IMR-90 (cell line): ENCODE results near the gene ZNF716. TPM values are rescaled to one million over a fixed set of nuclear protein-coding genes. Genes with fewer than 3 reads are reported as not detected.

Experiments used
- ATAC-seq: fragments of 200-7000 bp; cut with Tn5 transposase; 2 replicates; pipeline ENCODE4 v1.9.1; 2020; ENCODE audit warnings: low read depth, mild to moderate bottlenecking, moderate library complexity
- BruUV-seq: library from RNA; stranded (reverse); fragments of 400-500 nt; replicated peaks from 2 replicates; lab custom pipeline; 2021; lab: Mats Ljungman, UMichigan
- CTCF ChIA-PET: fragments of 300-600 bp; formaldehyde crosslinking; extraction: SDS; loops from one replicate; lab custom pipeline; 2021; ENCODE audit warnings: antibody characterized with exemption; lab: Yijun Ruan, JAX
- POLR2A ChIA-PET: fragments of 300-600 bp; sonication (Branson Sonifier 250); formaldehyde crosslinking; loops from one replicate; lab custom pipeline; 2022; ENCODE audit warnings: antibody characterized with exemption; ENCODE audit not compliant: unreplicated experiment; lab: Charles Lee
- DNase-seq: peaks from one replicate; pipeline ENCODE4 v3.0.0; 2013
- H2AFZ ChIP-seq: replicated peaks from 2 replicates; pipeline ENCODE3; 2013; ENCODE audit warnings: low read length, mild to moderate bottlenecking; ENCODE audit not compliant: poor library complexity
- H2AK5ac ChIP-seq: 2 replicates; pipeline ENCODE4 v1.6.1; 2013; ENCODE audit warnings: low read depth, low read length, inconsistent platforms
- H2AK9ac ChIP-seq: replicated peaks from 2 replicates; pipeline ENCODE3; 2013; ENCODE audit warnings: mild to moderate bottlenecking, low read depth, low read length, moderate library complexity; ENCODE audit not compliant: poor library complexity
- H2BK120ac ChIP-seq: 2 replicates; pipeline ENCODE4 v1.6.1; 2013; ENCODE audit warnings: low read depth, low read length, inconsistent platforms
- H2BK15ac ChIP-seq: 3 replicates; pipeline ENCODE4 v1.6.1; 2013; ENCODE audit warnings: low read depth, low read length, inconsistent platforms
- H2BK20ac ChIP-seq: 2 replicates; pipeline ENCODE4 v1.6.1; 2013; ENCODE audit warnings: low read depth, mild to moderate bottlenecking, inconsistent platforms, low read length, moderate library complexity
- H2BK5ac ChIP-seq: 2 replicates; pipeline ENCODE4 v1.6.1; 2013; ENCODE audit warnings: mild to moderate bottlenecking, low read depth, low read length, inconsistent platforms; ENCODE audit not compliant: poor library complexity, severe bottlenecking
- H3K14ac ChIP-seq: replicated peaks from 2 replicates; pipeline ENCODE4 v1.6.1; 2013; ENCODE audit warnings: low read depth, low read length, inconsistent platforms
- H3K18ac ChIP-seq: 2 replicates; pipeline ENCODE4 v1.6.1; 2013; ENCODE audit warnings: low read depth, low read length, control low read depth
- H3K23ac ChIP-seq: 2 replicates; pipeline ENCODE4 v1.6.1; 2013; ENCODE audit warnings: low read depth, low read length, inconsistent platforms
- H3K27ac ChIP-seq: 2 replicates; pipeline ENCODE4 v1.5.1; 2013; ENCODE audit warnings: mild to moderate bottlenecking, control low read depth, low read length; ENCODE audit not compliant: insufficient read depth
- H3K27me3 ChIP-seq: 2 replicates; pipeline ENCODE4 v1.6.1; 2013; ENCODE audit warnings: low read length; ENCODE audit not compliant: control insufficient read depth, insufficient read depth
- H3K36me3 ChIP-seq: 2 replicates; pipeline ENCODE4 v1.6.1; 2013; ENCODE audit warnings: low read length, mixed read lengths; ENCODE audit not compliant: control insufficient read depth, insufficient read depth
- H3K4ac ChIP-seq: 2 replicates; pipeline ENCODE4 v1.6.1; 2013; ENCODE audit warnings: low read depth, low read length, inconsistent platforms
- H3K4me1 ChIP-seq: 2 replicates; pipeline ENCODE4 v1.6.1; 2013; ENCODE audit warnings: low read length, mixed read lengths; ENCODE audit not compliant: control insufficient read depth, insufficient read depth
- H3K4me2 ChIP-seq: 2 replicates; pipeline ENCODE4 v1.6.1; 2013; ENCODE audit warnings: low read depth, mild to moderate bottlenecking, control low read depth, low read length, moderate library complexity
- H3K4me3 ChIP-seq: 2 replicates; pipeline ENCODE4 v1.5.1; 2013; ENCODE audit warnings: low read depth, mild to moderate bottlenecking, control low read depth, low read length, moderate library complexity; ENCODE audit not compliant: insufficient read depth
- H3K56ac ChIP-seq: 2 replicates; pipeline ENCODE4 v1.6.1; 2013; ENCODE audit warnings: low read length, inconsistent platforms; ENCODE audit not compliant: insufficient read depth; ENCODE audit errors: extremely low read depth
- H3K79me1 ChIP-seq, 2 experiments: 2 replicates each; pipeline ENCODE4 v1.6.1; 2013; ENCODE audit warnings: low read length in 2 of 2, inconsistent platforms in 1 of 2, low read depth in 1 of 2
- H3K9ac ChIP-seq: 2 replicates; pipeline ENCODE4 v1.6.1; 2013; ENCODE audit warnings: low read depth, low read length, control low read depth
- H3K9me1 ChIP-seq: 2 replicates; pipeline ENCODE4 v1.6.1; 2013; ENCODE audit warnings: low read length, inconsistent platforms; ENCODE audit not compliant: insufficient read depth
- H3K9me3 ChIP-seq: 2 replicates; pipeline ENCODE4 v1.6.1; 2013; ENCODE audit warnings: low read length; ENCODE audit not compliant: control insufficient read depth, insufficient read depth
- H4K20me1 ChIP-seq: 2 replicates; pipeline ENCODE4 v1.6.1; 2013; ENCODE audit warnings: low read length, inconsistent platforms; ENCODE audit not compliant: insufficient read depth
- H4K5ac ChIP-seq: 2 replicates; pipeline ENCODE4 v1.6.1; 2013; ENCODE audit warnings: mild to moderate bottlenecking, low read depth, low read length, control low read depth
- H4K8ac ChIP-seq, 2 experiments: 2 replicates each; pipeline ENCODE4 v1.6.1; 2013; ENCODE audit warnings: low read depth in 2 of 2, low read length in 2 of 2, control low read depth in 1 of 2, inconsistent platforms in 1 of 2
- H4K91ac ChIP-seq: 2 replicates; pipeline ENCODE4 v1.6.1; 2013; ENCODE audit warnings: low read depth, low read length, inconsistent platforms; ENCODE audit not compliant: insufficient read depth
- MXI1 ChIP-seq: IDR thresholded peaks from 2 replicates; pipeline ENCODE4 v1.6.1; 2012; ENCODE audit warnings: low read depth, mild to moderate bottlenecking, low read length, moderate library complexity, borderline replicate concordance
- RAD21 ChIP-seq: IDR thresholded peaks from 2 replicates; pipeline ENCODE4 v1.6.1; 2012; ENCODE audit warnings: low read length, improper control_type of control experiment
- RFX5 ChIP-seq: IDR thresholded peaks from 2 replicates; pipeline ENCODE4 v1.8.0; 2012; ENCODE audit warnings: low read depth, mild to moderate bottlenecking, low read length, moderate library complexity
- WGBS, 2 experiments: methylation state at CpG; one replicate each; pipeline versions ENCODE4 v1.1.5 to v1.1.7; 2013; ENCODE audit warnings: missing lambda C conversion rate in 2 of 2; ENCODE audit not compliant: insufficient read length in 1 of 2; ENCODE audit errors: extremely low coverage in 2 of 2; 5-methylcytosine and 5-hydroxymethylcytosine counted together
- dilution Hi-C: fragments of 300-500 bp; cut with HindIII; formaldehyde crosslinking; loops from one replicate; pipeline ENCODE4 v1.14.3; 2018; ENCODE audit warnings: low sequenced_read_pairs; ENCODE audit not compliant: unreplicated experiment
- in situ Hi-C: fragments of 300-500 bp; cut with MboI; formaldehyde crosslinking; loops from 3 replicates; pipeline ENCODE4 v1.14.3; 2019; ENCODE audit warnings: low sequenced_read_pairs, inconsistent platforms, mixed read lengths
- intact Hi-C: fragments of 100-400 bp; cut with micrococcal nuclease; formaldehyde crosslinking; loops from 2 replicates; pipeline ENCODE4 v1.10.0; 2022
- polyA plus RNA-seq, 3 experiments: library from polyadenylated mRNA; depleted of rRNA; stranded (reverse); fragments of >200 nt; gene quantifications; 2 replicates each; pipeline ENCODE4 v1.2.3, GENCODE V29; 2012; ENCODE audit warnings: low replicate concordance in 1 of 3
- total RNA-seq: library from RNA; depleted of rRNA; stranded (reverse); fragments of >200 nt; gene quantifications from 2 replicates; pipeline ENCODE4 v1.2.3, GENCODE V29; 2012

Gene ZNF716
- total and polyA plus RNA-seq, 2 of the 4 experiments (the other 2 are of a cell fraction), result not detected

DNA sequence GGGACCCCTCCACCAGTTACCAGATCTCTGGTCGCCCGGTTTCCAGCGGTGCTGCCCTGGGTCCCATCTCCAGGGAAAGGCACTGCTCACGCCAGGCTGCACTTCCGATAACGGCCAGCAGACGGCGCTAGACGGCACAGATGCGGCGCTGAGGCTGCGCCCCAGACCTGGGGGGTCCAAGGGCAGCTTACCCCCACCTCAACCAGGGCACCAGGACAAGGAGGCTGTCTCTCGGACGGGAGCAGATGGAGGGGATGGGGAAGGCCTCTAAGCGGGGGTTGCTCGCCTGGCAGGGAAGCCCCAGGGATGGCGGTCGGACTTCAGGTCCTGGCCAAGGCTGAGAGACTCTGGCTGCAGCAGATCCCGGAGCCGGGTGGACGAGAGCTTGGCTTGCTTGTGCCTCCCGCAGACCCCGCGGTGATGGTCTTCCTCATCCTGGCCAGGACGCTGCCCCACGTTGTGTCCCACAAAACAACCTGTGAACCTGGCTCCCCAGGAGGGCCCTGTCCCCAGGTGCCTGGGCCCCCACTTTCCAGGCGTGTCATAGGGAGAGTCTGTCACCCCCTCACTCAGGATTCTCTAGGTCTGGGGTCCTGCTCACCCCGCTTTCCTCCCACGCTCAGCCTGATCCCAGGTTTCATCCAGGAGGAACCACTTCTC is 23.9 kb upstream of the ZNF716 start:
- ATAC-seq (no peak), DNase-seq (no peak)
- Histone ChIP-seq H3K56ac (no peak overlapping the region), H3K4me2 (no peak overlapping the region), H4K20me1 (no peaks in the 10 kb centered on the region), H4K5ac (no peak overlapping the region), H2AK9ac (no peak overlapping the region), H3K23ac (no peak overlapping the region), H3K36me3 (no peaks in the 10 kb centered on the region), H2BK20ac (no peak overlapping the region), H3K27ac (no peak overlapping the region), H3K4me3 (no peak overlapping the region), H2BK5ac (no peak overlapping the region), H3K14ac (no peak overlapping the region), H2BK120ac (no peak overlapping the region), H2BK15ac (no peak overlapping the region), H3K18ac (no peak overlapping the region), H3K79me1 (no peaks in the 10 kb centered on the region), H3K9me1 (no peaks in the 10 kb centered on the region), H3K27me3 (no peaks in the 10 kb centered on the region), H4K8ac (no peak overlapping the region), H4K91ac (no peak overlapping the region), H2AK5ac (no peak overlapping the region), H3K9me3 (peaks cover 24% of the 10 kb centered on the region; the same call in 1 of the 2 replicates), H3K9ac (no peak overlapping the region), H3K4ac (no peak overlapping the region), H2AFZ (no peak overlapping the region), H3K4me1 (no peaks in the 10 kb centered on the region)
- POLR2A ChIA-PET, result no interaction called here
- CTCF ChIA-PET, result no interaction called here
- intact Hi-C loops, result no loop called here
- in situ Hi-C loops, result no loop called here
- no TSS peak for BruUV-seq
- 85% methylated on average over 12 of the region's 29 CpGs; no CpG with 5 or more reads in 1 of the 2 experiments for WGBS, 2 experiments
- dilution Hi-C loops, result no loop called here
- no peak for TF ChIP-seq RAD21
- TF ChIP-seq MXI1, result no peak
- no peak for TF ChIP-seq RFX5
